Thoracic aorta (tissue), 2 donors: ENCODE measurements around the gene PARD3B. TPM values are rescaled to one million over a fixed set of nuclear protein-coding genes. Genes with fewer than 3 reads are reported as not detected.
"Not testable (repeated sequence)": the region's sequence is repeated elsewhere in the genome, so short reads cannot be mapped to it uniquely, and the experiment has no call there.

ENCODE experiments used
- ATAC-seq: fragments of 150-250 bp; one replicate; pipeline ENCODE4 v1.8.0; 2017; ENCODE audit warnings: low read depth; ENCODE audit not compliant: insufficient number of reproducible peaks, low FRiP score
- DNase-seq: peaks from one replicate; pipeline ENCODE4 v3.0.0-alpha.2; 2020; ENCODE audit warnings: low spot score
- H3K27ac ChIP-seq, 2 donors: fragments of 200-600 bp; sonication (generic); 1 replicate in 1 of 2; 2 replicates in 1 of 2; pipeline ENCODE4 v1.5.1; 2016; ENCODE audit warnings: mild to moderate bottlenecking in 2 of 2, moderate library complexity in 2 of 2
- H3K27me3 ChIP-seq: fragments of 200-600 bp; sonication (generic); replicated peaks from 2 replicates; pipeline ENCODE4 v1.6.0; 2016; ENCODE audit warnings: mild to moderate bottlenecking; ENCODE audit not compliant: insufficient read depth
- H3K36me3 ChIP-seq: fragments of 200-600 bp; sonication (generic); one replicate; pipeline ENCODE4 v1.5.1; 2016
- H3K4me1 ChIP-seq, 2 donors: fragments of 200-600 bp; sonication (generic); 1 replicate in 1 of 2; 2 replicates in 1 of 2; pipeline versions ENCODE4 v1.5.1 to v1.6.0; 2016; ENCODE audit warnings: low read depth in 2 of 2, mild to moderate bottlenecking in 1 of 2; ENCODE audit not compliant: control insufficient read depth in 1 of 2
- H3K4me3 ChIP-seq: fragments of 200-600 bp; sonication (generic); 2 replicates; pipeline ENCODE4 v1.5.1; 2016; ENCODE audit warnings: mild to moderate bottlenecking
- H3K9me3 ChIP-seq: fragments of 200-600 bp; sonication (generic); 2 replicates; pipeline ENCODE4 v1.5.1; 2016
- total RNA-seq, 2 donors: library from RNA; depleted of rRNA; stranded (reverse); fragments of >200 nt; gene quantifications; one replicate each; pipeline versions ENCODE4 v1.1.0 to v1.2.3, GENCODE V29; 2016
- TF ChIP-seq, protein P1 (sequence below): fragments of 200-600 bp; sonication (generic); IDR thresholded peaks from one replicate; pipeline ENCODE4 v1.5.1; 2019; ENCODE audit warnings: antibody characterized with exemption

PARD3B gene
- total RNA-seq, 2 donors from 2014 or later: 25.7 to 34.5 TPM

GRCh38 chr2:205217004-205217403 is 671.7 kb downstream of the PARD3B start:
- Histone ChIP-seq H3K4me1 (peaks cover 2 to 8% of the 10 kb centered on the region in 2 donors), H3K27me3 (no peaks in the 10 kb centered on the region), H3K9me3 (no peaks in the 10 kb centered on the region), H3K36me3 (no peaks in the 10 kb centered on the region), H3K27ac (no peak overlapping the region), H3K4me3 (no peak overlapping the region)
- no peak for DNase-seq
- no peak for ATAC-seq
- TF ChIP-seq, protein P1, sequence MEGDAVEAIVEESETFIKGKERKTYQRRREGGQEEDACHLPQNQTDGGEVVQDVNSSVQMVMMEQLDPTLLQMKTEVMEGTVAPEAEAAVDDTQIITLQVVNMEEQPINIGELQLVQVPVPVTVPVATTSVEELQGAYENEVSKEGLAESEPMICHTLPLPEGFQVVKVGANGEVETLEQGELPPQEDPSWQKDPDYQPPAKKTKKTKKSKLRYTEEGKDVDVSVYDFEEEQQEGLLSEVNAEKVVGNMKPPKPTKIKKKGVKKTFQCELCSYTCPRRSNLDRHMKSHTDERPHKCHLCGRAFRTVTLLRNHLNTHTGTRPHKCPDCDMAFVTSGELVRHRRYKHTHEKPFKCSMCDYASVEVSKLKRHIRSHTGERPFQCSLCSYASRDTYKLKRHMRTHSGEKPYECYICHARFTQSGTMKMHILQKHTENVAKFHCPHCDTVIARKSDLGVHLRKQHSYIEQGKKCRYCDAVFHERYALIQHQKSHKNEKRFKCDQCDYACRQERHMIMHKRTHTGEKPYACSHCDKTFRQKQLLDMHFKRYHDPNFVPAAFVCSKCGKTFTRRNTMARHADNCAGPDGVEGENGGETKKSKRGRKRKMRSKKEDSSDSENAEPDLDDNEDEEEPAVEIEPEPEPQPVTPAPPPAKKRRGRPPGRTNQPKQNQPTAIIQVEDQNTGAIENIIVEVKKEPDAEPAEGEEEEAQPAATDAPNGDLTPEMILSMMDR: no peak

DNA sequence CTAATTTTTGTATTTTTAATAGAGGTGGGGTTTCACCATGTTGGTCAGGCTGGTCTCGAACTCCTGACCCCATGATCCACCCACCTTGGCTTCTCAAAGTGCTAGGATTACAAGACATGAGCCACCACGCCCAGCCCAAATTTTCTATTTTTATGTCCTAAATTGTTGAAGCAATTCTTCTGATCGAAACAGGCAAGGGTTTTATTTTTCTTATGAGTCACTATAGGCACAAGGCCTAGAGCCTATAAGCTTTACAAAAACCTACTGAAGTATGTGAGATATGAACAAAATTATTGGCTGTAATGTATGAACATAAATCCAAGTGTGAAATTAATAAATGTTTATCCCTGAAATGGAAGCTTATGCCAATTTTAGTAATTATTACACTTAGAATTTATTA is 672.8 kb downstream of the PARD3B start:
- no peaks in the 10 kb centered on the region for H3K27me3 ChIP-seq
- TF ChIP-seq, protein P1: no peak

DNA sequence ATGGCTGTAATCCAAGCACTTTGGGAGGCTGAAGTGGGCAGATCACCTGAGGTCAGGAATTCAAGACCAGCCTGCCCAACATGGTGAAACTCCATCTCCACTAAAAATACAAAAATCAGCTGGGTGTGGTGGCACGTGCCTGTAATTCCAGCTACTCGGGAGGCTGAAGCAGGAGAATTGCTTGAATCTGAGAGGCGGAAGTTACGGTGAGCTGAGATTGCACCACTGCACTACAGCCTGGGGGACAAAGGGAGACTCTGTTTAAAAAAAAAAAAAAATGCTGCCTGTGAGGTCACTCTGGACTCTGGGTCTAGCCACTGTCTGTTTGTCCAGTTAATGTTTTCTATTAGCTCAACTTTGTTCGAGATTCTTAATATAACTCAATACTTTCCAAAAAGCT is 673.5 kb downstream of the PARD3B start:
- H3K4me1 ChIP-seq, H3K27ac ChIP-seq, H3K36me3 ChIP-seq, ATAC-seq, H3K9me3 ChIP-seq, H3K4me3 ChIP-seq, H3K27me3 ChIP-seq, DNase-seq: not testable (repeated sequence)

More for the DNA sequence above, 672.8 kb downstream of the PARD3B start:
- Histone ChIP-seq H3K36me3 (no peaks in the 10 kb centered on the region), H3K4me3 (no peak overlapping the region), H3K27ac (no peak overlapping the region), H3K4me1 (peaks cover 2 to 8% of the 10 kb centered on the region in 2 donors), H3K9me3 (no peaks in the 10 kb centered on the region)
- DNase-seq: no peak
- no peak for ATAC-seq

DNA sequence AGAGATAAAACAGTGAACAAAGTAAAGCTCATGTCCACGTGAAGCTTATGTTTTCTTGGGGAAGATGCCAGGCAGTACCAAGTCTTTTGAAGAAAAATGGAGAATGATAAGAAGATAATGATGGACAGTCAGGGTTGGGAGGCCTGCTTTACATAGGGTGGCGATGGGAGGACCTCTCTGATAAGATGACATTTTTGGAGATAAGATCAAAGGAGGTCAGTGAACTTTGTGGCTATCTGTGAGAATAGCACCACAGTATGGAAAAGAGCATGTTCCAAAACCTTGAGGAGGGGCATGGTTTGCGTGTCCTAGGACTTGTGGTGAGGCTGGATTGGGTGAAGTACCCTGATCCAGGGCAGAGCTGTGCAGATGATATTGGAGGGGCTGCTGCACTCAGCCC is 675.3 kb downstream of the PARD3B start:
- no peak overlapping the region for H3K4me3 ChIP-seq
- no peak for ATAC-seq

GRCh38 chr2:205232086-205232485 is 686.8 kb downstream of the PARD3B start:
- no peaks in the 10 kb centered on the region for H3K9me3 ChIP-seq
- H3K4me3 ChIP-seq: no peak overlapping the region
- ATAC-seq (no peak), DNase-seq (no peak)
- no peak overlapping the region for H3K27ac ChIP-seq
- no peaks in the 10 kb centered on the region for H3K36me3 ChIP-seq
- TF ChIP-seq, protein P1: no peak
- no peaks in the 10 kb centered on the region for H3K27me3 ChIP-seq
- no peaks in the 10 kb centered on the region for H3K4me1 ChIP-seq

More for the DNA sequence above, 675.3 kb downstream of the PARD3B start:
- no peak for DNase-seq
- Histone ChIP-seq H3K4me1 (peaks cover 2 to 8% of the 10 kb centered on the region in 2 donors), H3K27me3 (no peaks in the 10 kb centered on the region), H3K9me3 (no peaks in the 10 kb centered on the region), H3K36me3 (no peaks in the 10 kb centered on the region), H3K27ac (no peak overlapping the region)
- TF ChIP-seq, protein P1: no peak

- ATAC-seq (no peak), DNase-seq (no peak)
These were observed 690.2 kb downstream of the PARD3B start for GRCh38 chr2:205235434-205235833.

More at GRCh38 chr2:205235434-205235833, 690.2 kb downstream of the PARD3B start:
- H3K27me3 ChIP-seq: no peaks in the 10 kb centered on the region
- H3K4me3 ChIP-seq: no peak overlapping the region
- no peaks in the 10 kb centered on the region for H3K4me1 ChIP-seq
- no peaks in the 10 kb centered on the region for H3K36me3 ChIP-seq
- TF ChIP-seq, protein P1: no peak
- no peaks in the 10 kb centered on the region for H3K9me3 ChIP-seq
- no peak overlapping the region for H3K27ac ChIP-seq
